Vagina (tissue), 2 donors: Measurements from ENCODE around the gene F2R. TPM values are rescaled to one million over a fixed set of nuclear protein-coding genes. Genes with fewer than 3 reads are reported as not detected.
"Not testable (repeated sequence)": the region's sequence is repeated elsewhere in the genome, so short reads cannot be mapped to it uniquely, and the experiment has no call there.

ENCODE experiments used
- DNase-seq, 2 donors: peaks; one replicate each; pipeline ENCODE4 v3.0.0-alpha.2; 2017; ENCODE audit errors: extremely low spot score in 2 of 2
- H3K27ac ChIP-seq: fragments of 200-600 bp; sonication (generic); one replicate; pipeline ENCODE4 v1.5.1; 2019
- H3K27me3 ChIP-seq: fragments of 200-600 bp; sonication (generic); one replicate; pipeline ENCODE4 v1.5.1; 2019
- H3K36me3 ChIP-seq, 2 donors: fragments of 200-600 bp; sonication (generic); one replicate each; pipeline ENCODE4 v1.5.1; 2017 to 2019
- H3K4me1 ChIP-seq: fragments of 200-600 bp; sonication (generic); one replicate; pipeline ENCODE4 v1.5.1; 2019
- H3K4me3 ChIP-seq, 2 donors: fragments of 200-600 bp; sonication (generic); 1 replicate in 1 of 2; 2 replicates in 1 of 2; pipeline ENCODE4 v1.5.1; 2016 to 2019
- H3K9me3 ChIP-seq: fragments of 200-600 bp; sonication (generic); one replicate; pipeline ENCODE4 v1.5.1; 2019
- CTCF ChIP-seq, 3 experiments: fragments of 450-650 bp in 2 of 3; fragments of 200-600 bp in 1 of 3; sonication (generic) in 1 of 3; IDR thresholded peaks; one replicate each; pipeline ENCODE4 v1.5.1; 2017 to 2019; ENCODE audit warnings: antibody characterized with exemption in 3 of 3, mild to moderate bottlenecking in 2 of 3, moderate library complexity in 2 of 3
- POLR2A ChIP-seq, 2 donors: fragments of 450-650 bp; IDR thresholded peaks; one replicate each; pipeline ENCODE4 v1.6.1; 2017; ENCODE audit warnings: antibody characterized with exemption in 2 of 2, mild to moderate bottlenecking in 2 of 2, moderate library complexity in 2 of 2
- POLR2AphosphoS5 ChIP-seq, 2 donors: sonication (generic); formaldehyde crosslinking; IDR thresholded peaks; one replicate each; pipeline ENCODE4 v1.9.0; 2017; ENCODE audit warnings: antibody characterized with exemption in 2 of 2, mild to moderate bottlenecking in 2 of 2, low read depth in 1 of 2; ENCODE audit not compliant: insufficient read depth in 1 of 2
- intact Hi-C: fragments of 100-400 bp; cut with DNase I; formaldehyde crosslinking; loops from one replicate; pipeline ENCODE4 v1.15.1; 2023
- total RNA-seq: library from RNA; depleted of rRNA; stranded (reverse); fragments of >200 nt; gene quantifications from one replicate; pipeline ENCODE4 v1.2.3, GENCODE V29; 2016

The F2R gene
- total RNA-seq, 1 donor from 2014 or later: 7.1 TPM

- no peaks in the 10 kb centered on the region for H3K27me3 ChIP-seq
- H3K4me1 ChIP-seq: no peaks in the 10 kb centered on the region
- no peak overlapping the region for H3K27ac ChIP-seq
- intact Hi-C loops: no loop called here
- H3K36me3 ChIP-seq: no peaks in the 10 kb centered on the region
- no peak overlapping the region for H3K4me3 ChIP-seq
- TF ChIP-seq POLR2AphosphoS5 (IDR thresholded peaks at IDR 0.05; ENCODE audit: insufficient read depth in 1 of 2, low read depth in 1 of 2): no peak
- TF ChIP-seq CTCF (IDR thresholded peaks at IDR 0.05): no peak
- TF ChIP-seq POLR2A (IDR thresholded peaks at IDR 0.05): no peak
- no peak for DNase-seq
- H3K9me3 ChIP-seq: no peaks in the 10 kb centered on the region
Measured at GRCh38 chr5:76762484-76762883, 46.6 kb downstream of the F2R start.

- Histone ChIP-seq H3K27me3 (no peaks in the 10 kb centered on the region), H3K4me3 (no peak overlapping the region), H3K27ac (no peak overlapping the region), H3K36me3 (no peaks in the 10 kb centered on the region), H3K4me1 (no peaks in the 10 kb centered on the region), H3K9me3 (no peaks in the 10 kb centered on the region)
- intact Hi-C loops: no loop called here
- no peak for TF ChIP-seq POLR2A (IDR thresholded peaks at IDR 0.05)
- no peak for TF ChIP-seq CTCF (IDR thresholded peaks at IDR 0.05)
- TF ChIP-seq POLR2AphosphoS5 (IDR thresholded peaks at IDR 0.05; ENCODE audit: insufficient read depth in 1 of 2, low read depth in 1 of 2): no peak
- DNase-seq: no peak
Measured at GRCh38 chr5:76763136-76763535, 47.2 kb downstream of the F2R start.

DNA sequence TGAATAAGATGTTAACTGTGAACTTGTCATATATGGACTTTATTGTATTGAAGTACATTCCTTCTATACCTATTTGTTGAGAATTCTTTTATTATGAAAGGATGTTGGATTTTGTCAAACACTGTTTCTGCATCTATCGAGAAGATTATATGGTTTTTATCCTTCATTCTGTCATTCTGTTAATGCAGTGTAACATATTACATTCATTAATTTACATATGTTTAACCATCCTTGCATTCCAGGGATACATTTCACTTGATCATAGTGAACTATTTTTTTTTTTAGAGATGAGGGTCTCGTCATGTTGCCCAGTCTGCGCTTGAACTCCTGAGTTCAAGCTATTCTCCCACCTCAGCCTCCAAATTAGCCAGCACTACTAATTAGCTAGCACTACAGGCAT lies 48.4 kb downstream of the F2R start:
- Histone ChIP-seq H3K27ac (no peak overlapping the region), H3K4me1 (no peaks in the 10 kb centered on the region), H3K27me3 (no peaks in the 10 kb centered on the region), H3K9me3 (no peaks in the 10 kb centered on the region), H3K36me3 (no peaks in the 10 kb centered on the region), H3K4me3 (no peak overlapping the region)
- TF ChIP-seq POLR2A (IDR thresholded peaks at IDR 0.05) (no peak), POLR2AphosphoS5 (IDR thresholded peaks at IDR 0.05; ENCODE audit: insufficient read depth in 1 of 2, low read depth in 1 of 2) (no peak), CTCF (IDR thresholded peaks at IDR 0.05) (no peak)
- intact Hi-C loops: no loop called here
- no peak for DNase-seq

DNA sequence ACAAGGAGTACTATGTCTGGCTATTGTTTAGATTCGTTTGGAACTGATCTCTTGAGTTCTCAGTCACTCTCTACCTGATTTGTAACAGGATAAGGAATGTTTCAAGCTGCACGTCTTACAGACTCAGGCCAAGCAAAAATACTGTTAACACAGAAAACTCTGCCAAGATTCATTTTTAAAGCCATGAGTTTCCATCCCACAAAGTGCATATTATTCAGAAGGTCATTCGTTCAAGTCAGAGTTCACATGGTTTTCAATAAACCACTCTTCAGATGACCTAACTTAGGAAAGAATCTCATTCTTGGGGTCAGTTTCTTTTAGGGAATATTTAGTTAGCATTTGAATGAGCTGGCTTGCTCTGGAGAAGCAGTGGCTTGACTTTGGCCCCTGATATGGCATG lies 49.3 kb downstream of the F2R start:
- TF ChIP-seq POLR2A (IDR thresholded peaks at IDR 0.05): no peak
- TF ChIP-seq CTCF (IDR thresholded peaks at IDR 0.05): no peak
- no peak for TF ChIP-seq POLR2AphosphoS5 (IDR thresholded peaks at IDR 0.05; ENCODE audit: insufficient read depth in 1 of 2, low read depth in 1 of 2)
- H3K27me3 ChIP-seq: no peaks in the 10 kb centered on the region

DNA sequence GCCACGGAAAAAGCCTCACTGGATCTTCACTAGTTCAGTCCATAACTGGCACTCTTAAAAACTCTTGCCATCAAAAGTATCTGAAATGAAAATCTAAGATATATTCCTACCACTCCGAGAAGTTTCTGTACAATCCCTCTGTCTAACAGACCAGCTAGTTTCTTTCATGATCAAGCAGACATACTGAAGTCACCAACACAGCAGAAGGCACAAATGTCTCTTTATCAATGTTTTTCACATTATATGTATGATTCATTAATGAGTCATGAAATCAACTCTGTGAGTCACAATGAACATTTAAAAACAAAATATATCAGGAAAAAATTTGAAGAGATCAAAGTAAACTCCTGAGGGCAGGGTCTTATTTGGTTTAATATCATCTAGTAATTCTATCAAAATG lies 50.8 kb downstream of the F2R start:
- Histone ChIP-seq H3K27me3 (no peaks in the 10 kb centered on the region), H3K27ac (no peak overlapping the region), H3K4me3 (no peak overlapping the region), H3K4me1 (no peaks in the 10 kb centered on the region), H3K9me3 (no peaks in the 10 kb centered on the region), H3K36me3 (no peaks in the 10 kb centered on the region)
- no peak for DNase-seq
- intact Hi-C loops: no loop called here
- no peak for TF ChIP-seq POLR2A (IDR thresholded peaks at IDR 0.05)
- TF ChIP-seq POLR2AphosphoS5 (IDR thresholded peaks at IDR 0.05; ENCODE audit: insufficient read depth in 1 of 2, low read depth in 1 of 2): no peak
- TF ChIP-seq CTCF (IDR thresholded peaks at IDR 0.05): no peak

More for the DNA sequence above, 49.3 kb downstream of the F2R start:
- no peak overlapping the region for H3K27ac ChIP-seq
- no peaks in the 10 kb centered on the region for H3K4me1 ChIP-seq
- H3K36me3 ChIP-seq: no peaks in the 10 kb centered on the region
- H3K4me3 ChIP-seq: no peak overlapping the region
- no peak for DNase-seq
- intact Hi-C loops: no loop called here
- no peaks in the 10 kb centered on the region for H3K9me3 ChIP-seq

- DNase-seq, H3K4me1 ChIP-seq, H3K36me3 ChIP-seq, H3K27me3 ChIP-seq, H3K4me3 ChIP-seq, H3K27ac ChIP-seq, H3K9me3 ChIP-seq: not testable (repeated sequence)
- intact Hi-C loops: loop anchor here (5.0 kb wide), 1 partner anchor 169 kb away; no protein-coding TSS in a partner anchor
Measured at GRCh38 chr5:76771041-76771440, 55.1 kb downstream of the F2R start.
